ENCODE measurements around the gene ATP11A. TPM values are rescaled to one million over a fixed set of nuclear protein-coding genes. Genes with fewer than 3 reads are reported as not detected.

ATP11A gene
- total RNA-seq, 1 experiment from 2014 or later, result 41.2 TPM

DNA sequence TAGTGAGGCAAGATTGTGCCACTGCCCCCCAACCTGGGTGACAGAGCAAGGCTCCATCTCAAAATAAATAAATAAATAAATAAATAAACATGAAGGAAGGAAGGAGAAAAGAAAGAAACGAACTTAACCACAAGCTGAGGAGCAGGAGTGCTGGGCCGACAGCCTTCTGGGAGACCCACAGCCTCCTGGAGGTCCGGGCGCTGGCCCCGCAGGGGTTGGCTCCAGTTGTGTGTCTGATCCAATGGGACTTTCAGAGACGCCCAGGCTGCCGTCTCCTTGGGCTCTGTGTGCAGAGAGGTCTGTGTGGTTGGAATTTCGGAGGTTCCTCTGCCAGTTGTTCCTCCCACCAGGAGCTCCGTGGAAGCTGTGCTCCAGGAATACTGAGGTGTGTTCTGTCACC, 243.1 kb downstream of the ATP11A start:
- Mint-ChIP-seq H3K27ac (ENCODE audit: low read depth, unreplicated experiment) (no peak overlapping the region), H3K9me3 (ENCODE audit: unreplicated experiment) (no peaks in the 10 kb centered on the region), H3K27me3 (ENCODE audit: insufficient read depth, unreplicated experiment) (peaks cover 9% of the 10 kb centered on the region), H3K4me3 (ENCODE audit: unreplicated experiment) (no peak overlapping the region), H3K4me1 (ENCODE audit: insufficient read depth, unreplicated experiment) (peaks cover 5% of the 10 kb centered on the region), H3K36me3 (ENCODE audit: insufficient read depth, unreplicated experiment) (no peaks in the 10 kb centered on the region)
- DNase-seq (ENCODE audit: unreplicated experiment), result no peak
- TF ChIP-seq, protein P1, sequence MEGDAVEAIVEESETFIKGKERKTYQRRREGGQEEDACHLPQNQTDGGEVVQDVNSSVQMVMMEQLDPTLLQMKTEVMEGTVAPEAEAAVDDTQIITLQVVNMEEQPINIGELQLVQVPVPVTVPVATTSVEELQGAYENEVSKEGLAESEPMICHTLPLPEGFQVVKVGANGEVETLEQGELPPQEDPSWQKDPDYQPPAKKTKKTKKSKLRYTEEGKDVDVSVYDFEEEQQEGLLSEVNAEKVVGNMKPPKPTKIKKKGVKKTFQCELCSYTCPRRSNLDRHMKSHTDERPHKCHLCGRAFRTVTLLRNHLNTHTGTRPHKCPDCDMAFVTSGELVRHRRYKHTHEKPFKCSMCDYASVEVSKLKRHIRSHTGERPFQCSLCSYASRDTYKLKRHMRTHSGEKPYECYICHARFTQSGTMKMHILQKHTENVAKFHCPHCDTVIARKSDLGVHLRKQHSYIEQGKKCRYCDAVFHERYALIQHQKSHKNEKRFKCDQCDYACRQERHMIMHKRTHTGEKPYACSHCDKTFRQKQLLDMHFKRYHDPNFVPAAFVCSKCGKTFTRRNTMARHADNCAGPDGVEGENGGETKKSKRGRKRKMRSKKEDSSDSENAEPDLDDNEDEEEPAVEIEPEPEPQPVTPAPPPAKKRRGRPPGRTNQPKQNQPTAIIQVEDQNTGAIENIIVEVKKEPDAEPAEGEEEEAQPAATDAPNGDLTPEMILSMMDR (IDR thresholded peaks at IDR 0.05; ENCODE audit: unreplicated experiment), result no peak
- CTCF ChIA-PET, result interaction anchor here (1.2 to 1.6 kb wide), 3 partner anchors 10 to 53 kb away, joined by 3 to 8 read pairs (median 3); no protein-coding TSS in a partner anchor
- POLR2A ChIA-PET, result interaction anchor here (0.7 to 1.4 kb wide), 2 partner anchors 12 to 13 kb away, joined by 3 to 4 read pairs; no protein-coding TSS in a partner anchor
- BruUV-seq (replicated peaks), result no TSS peak
- intact Hi-C loops (cut with micrococcal nuclease), result no loop called here

DNA sequence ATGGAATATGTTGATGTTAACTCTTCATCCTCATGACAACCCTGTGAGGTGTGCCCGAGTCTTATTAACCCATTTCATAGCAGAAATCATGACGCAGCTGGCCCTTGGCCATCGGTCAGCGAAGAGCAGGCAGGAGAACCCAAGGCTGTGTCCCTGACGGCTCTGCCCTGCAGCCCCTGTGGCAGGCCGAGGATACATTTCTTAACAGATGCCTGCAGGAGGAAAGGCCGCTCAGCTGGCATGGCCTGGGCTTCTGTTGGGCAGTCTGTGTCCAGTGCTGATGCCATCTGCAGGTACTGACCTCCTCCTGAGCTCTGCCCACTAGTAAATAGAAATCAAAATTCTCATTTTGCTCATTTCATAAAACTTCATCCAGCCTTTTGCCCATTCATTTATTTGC, 243.8 kb downstream of the ATP11A start:
- intact Hi-C loops (cut with micrococcal nuclease), result no loop called here
- ChIA-PET POLR2A (no interaction called here), CTCF (interaction anchor here (1.2 kb wide), 1 partner anchor 9 kb away, joined by 4 read pairs; no protein-coding TSS in a partner anchor)
- TF ChIP-seq, protein P1 (IDR thresholded peaks at IDR 0.05; ENCODE audit: unreplicated experiment), result no peak
- Mint-ChIP-seq H3K4me1 (ENCODE audit: insufficient read depth, unreplicated experiment) (peaks cover 5% of the 10 kb centered on the region), H3K4me3 (ENCODE audit: unreplicated experiment) (no peak overlapping the region), H3K36me3 (ENCODE audit: insufficient read depth, unreplicated experiment) (no peaks in the 10 kb centered on the region), H3K27ac (ENCODE audit: low read depth, unreplicated experiment) (no peak overlapping the region), H3K9me3 (ENCODE audit: unreplicated experiment) (no peaks in the 10 kb centered on the region), H3K27me3 (ENCODE audit: insufficient read depth, unreplicated experiment) (peaks cover 12% of the 10 kb centered on the region)
- no peak for DNase-seq (ENCODE audit: unreplicated experiment)
- BruUV-seq (replicated peaks), result no TSS peak

DNA sequence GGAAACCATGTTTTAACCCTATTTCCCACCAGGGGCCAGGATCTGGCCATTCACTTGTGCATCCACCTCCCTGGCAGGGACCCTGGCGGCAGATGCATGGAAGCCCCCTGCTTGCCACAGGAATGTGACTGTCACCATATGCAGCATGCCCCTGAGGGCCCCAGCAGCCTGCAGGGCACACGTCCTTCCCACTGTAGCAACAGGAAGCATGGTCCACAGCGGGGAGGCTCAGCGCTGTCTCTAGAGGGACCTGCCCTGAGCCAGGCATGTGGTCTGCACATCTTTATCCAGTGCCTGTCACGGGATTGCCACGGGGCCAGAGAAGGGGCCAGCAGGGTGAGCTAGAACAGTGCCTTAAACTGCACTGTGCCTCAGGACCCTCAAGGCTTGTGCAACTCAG, 244.2 kb downstream of the ATP11A start:
- Mint-ChIP-seq H3K4me3 (ENCODE audit: unreplicated experiment) (no peak overlapping the region), H3K9me3 (ENCODE audit: unreplicated experiment) (no peaks in the 10 kb centered on the region), H3K36me3 (ENCODE audit: insufficient read depth, unreplicated experiment) (no peaks in the 10 kb centered on the region), H3K27me3 (ENCODE audit: insufficient read depth, unreplicated experiment) (peaks cover 12% of the 10 kb centered on the region), H3K4me1 (ENCODE audit: insufficient read depth, unreplicated experiment) (peaks cover 3% of the 10 kb centered on the region), H3K27ac (ENCODE audit: low read depth, unreplicated experiment) (no peak overlapping the region)
- POLR2A ChIA-PET, result no interaction called here
- DNase-seq (ENCODE audit: unreplicated experiment), result no peak
- intact Hi-C loops (cut with micrococcal nuclease), result no loop called here
- CTCF ChIA-PET, result interaction anchor here (1.2 kb wide), 1 partner anchor 9 kb away, joined by 4 read pairs; no protein-coding TSS in a partner anchor
- TF ChIP-seq, protein P1 (IDR thresholded peaks at IDR 0.05; ENCODE audit: unreplicated experiment), result no peak
- BruUV-seq (replicated peaks), result no TSS peak

Other genes starting within 250 kb of the ATP11A start
- gene TUBGCP3, start 101.9 kb upstream of the ATP11A start, total RNA-seq (2022), result 28.1 and 35.7 TPM in 2 replicates

Data from MCF 10A (cell line).